GM12865 (cell line): Measurements from ENCODE around the gene RNU6-1.

Experiments
- DNase-seq: peaks from one replicate; pipeline ENCODE4 v3.0.0; 2010; ENCODE audit warnings: low read depth
- H3K4me3 ChIP-seq: 2 replicates; pipeline ENCODE4 v1.5.1; 2011; ENCODE audit warnings: mild to moderate bottlenecking, low read depth, low read length, control low read depth
- CTCF ChIP-seq: IDR thresholded peaks from 2 replicates; pipeline ENCODE4 v1.5.1; 2011; ENCODE audit warnings: low read length, control low read depth, low read depth, inconsistent platforms; ENCODE audit not compliant: insufficient read depth; ENCODE audit errors: missing control alignments

Gene RNU6-1

GRCh38 chr15:67870868-67871408 lies 31.1 kb upstream of the RNU6-1 start:
- DNase-seq = no peak
- TF ChIP-seq CTCF = no peak
- H3K4me3 ChIP-seq = no peak overlapping the region

DNA sequence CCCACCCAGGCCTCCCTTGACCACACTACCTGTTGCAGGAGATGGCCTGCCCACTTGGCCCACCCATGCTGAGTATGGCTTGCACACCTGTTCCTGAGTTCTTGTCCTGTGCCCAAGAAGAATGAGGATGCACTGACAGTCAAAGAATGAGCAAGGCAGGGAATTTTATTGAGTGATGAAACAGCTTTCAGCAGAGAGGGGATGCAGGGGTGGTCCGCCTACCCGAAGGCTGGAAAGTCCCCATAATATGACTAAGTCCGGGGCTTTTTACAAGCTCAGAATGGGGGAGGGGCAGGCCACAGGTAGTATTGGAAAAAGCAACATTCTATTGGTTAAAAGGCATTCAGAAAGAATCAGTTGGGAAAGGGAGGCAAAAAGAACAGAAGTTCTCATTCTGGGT lies 29.9 kb upstream of the RNU6-1 start:
- TF ChIP-seq CTCF = no peak
- H3K4me3 ChIP-seq = no peak overlapping the region
- DNase-seq = peak; percentile 62

DNA sequence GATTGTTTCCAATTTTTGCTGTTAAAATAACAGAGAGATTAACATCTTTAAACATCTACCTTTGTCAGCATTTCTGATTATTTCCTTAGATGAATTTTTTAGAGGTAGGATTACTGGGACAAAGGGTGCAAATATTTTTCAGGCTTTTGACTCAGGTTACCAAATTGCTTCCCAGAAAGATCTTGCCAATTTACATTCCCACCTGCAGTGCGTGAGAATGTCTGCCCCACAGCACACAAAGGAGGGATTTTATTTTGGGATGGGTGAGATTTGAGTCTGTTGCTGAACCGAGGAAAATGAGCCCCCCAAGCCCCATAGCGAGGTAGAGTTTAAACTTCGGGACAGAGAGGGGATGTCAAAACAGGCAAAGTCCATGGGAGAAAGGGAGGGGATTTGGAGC lies 25.9 kb upstream of the RNU6-1 start:
- no peak for DNase-seq
- no peak for TF ChIP-seq CTCF
- no peak overlapping the region for H3K4me3 ChIP-seq

- H3K4me3 ChIP-seq = no peak overlapping the region
- no peak for DNase-seq
- TF ChIP-seq CTCF = no peak
Observed at GRCh38 chr15:67865331-67865730, 25.5 kb upstream of the RNU6-1 start.

DNA sequence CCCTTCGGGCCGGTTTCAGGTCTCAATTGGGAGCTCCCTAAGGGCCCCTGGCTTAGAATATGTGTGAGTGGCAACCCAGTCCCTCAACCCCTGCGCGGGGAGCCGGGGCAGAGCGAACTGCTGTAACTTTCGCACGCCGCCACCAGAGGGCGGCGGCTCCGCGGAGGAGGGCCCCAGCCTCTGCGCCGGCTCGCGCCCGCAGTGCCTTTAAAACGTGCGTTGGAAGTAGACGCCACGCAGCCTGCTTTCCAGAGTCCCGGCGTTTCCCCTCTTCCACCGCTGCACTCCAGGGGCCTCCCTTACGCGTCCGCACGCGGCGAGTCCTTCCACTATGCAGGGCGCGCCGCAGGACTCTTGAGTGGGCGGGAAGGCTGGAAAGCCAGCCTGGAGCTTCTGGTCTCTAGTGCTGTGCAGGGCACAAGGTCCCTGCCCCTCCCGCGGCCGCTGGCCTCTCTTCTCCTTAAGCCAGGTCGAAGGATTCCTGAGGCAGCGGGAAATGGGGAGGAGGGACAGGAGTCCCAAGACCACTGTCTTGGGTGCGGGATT lies 23.7 kb upstream of the RNU6-1 start:
- peak; percentile 90 for DNase-seq
- H3K4me3 ChIP-seq = peak overlapping the region; percentile 52
- TF ChIP-seq CTCF = peak; percentile 89

DNA sequence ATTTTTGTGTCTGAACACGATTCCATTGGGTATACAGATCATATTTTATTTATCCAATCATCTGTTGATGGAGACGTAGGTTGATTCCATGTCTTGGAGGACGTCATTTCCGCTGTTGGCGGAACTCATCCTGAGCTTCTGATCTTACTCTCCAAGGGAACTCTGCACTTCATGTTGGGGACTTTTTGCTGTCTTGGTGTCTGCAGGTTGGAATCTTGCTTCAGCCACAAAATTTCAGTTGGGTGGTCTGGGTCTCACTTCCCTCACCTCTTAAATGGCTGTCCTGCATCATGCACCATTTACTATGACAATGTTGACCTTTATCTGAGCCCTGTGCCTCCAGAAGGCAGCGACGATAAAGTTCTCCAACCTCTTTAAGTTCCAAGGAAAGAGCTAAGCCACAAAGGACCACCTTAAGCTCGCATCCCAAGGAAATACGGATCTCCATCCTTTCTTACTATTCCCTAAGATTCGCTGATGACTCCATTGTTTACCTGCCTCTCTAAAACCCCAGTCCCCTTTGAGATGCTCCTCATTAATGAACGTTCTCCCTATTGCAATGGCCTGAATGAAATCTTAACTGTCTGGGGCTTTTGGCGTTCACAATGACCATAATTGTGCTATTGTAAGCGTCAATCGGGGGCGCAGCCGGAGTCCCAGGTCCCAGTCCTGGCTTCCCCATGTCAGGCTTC lies 23.1 kb upstream of the RNU6-1 start:
- H3K4me3 ChIP-seq = peak overlapping the region; percentile 49
- DNase-seq = peak; percentile 89
- no peak for TF ChIP-seq CTCF
